Stimulated activated CD8-positive, alpha-beta memory T cell treated with anti-CD3 and anti-CD28 coated beads, Interleukin-15, amount 100 ng/mL, for 4 hours (primary cell): Measurements from ENCODE around the gene SLC22A5.

Experiments
- DNase-seq, 2 donors: peaks; one replicate each; pipeline ENCODE4 v3.0.0-alpha.2; 2020; ENCODE audit warnings: low read depth in 2 of 2

The SLC22A5 gene

GRCh38 chr5:132365213-132365612 lies 4.3 kb upstream of the SLC22A5 start:
- DNase-seq: no peak

- no peak for DNase-seq
Observed at GRCh38 chr5:132368186-132368585, 1.3 kb upstream of the SLC22A5 start.

GRCh38 chr5:132369007-132369473 lies 470 bp upstream of the SLC22A5 start:
- no peak for DNase-seq

- no peak for DNase-seq
Observed at GRCh38 chr5:132370181-132370970, 866 bp downstream of the SLC22A5 start.

GRCh38 chr5:132370971-132371602 lies 1.6 kb downstream of the SLC22A5 start:
- no peak for DNase-seq

GRCh38 chr5:132371603-132371994 lies 2.1 kb downstream of the SLC22A5 start:
- no peak for DNase-seq

- DNase-seq: no peak
Observed at GRCh38 chr5:132372127-132372526, 2.6 kb downstream of the SLC22A5 start.

GRCh38 chr5:132372542-132372941 lies 3.0 kb downstream of the SLC22A5 start:
- no peak for DNase-seq

- DNase-seq: no peak
Observed at GRCh38 chr5:132375957-132376356, 6.4 kb downstream of the SLC22A5 start.

GRCh38 chr5:132376694-132377641 lies 7.5 kb downstream of the SLC22A5 start:
- no peak for DNase-seq

GRCh38 chr5:132377738-132378137 lies 8.2 kb downstream of the SLC22A5 start:
- no peak for DNase-seq

GRCh38 chr5:132378580-132378979 lies 9.1 kb downstream of the SLC22A5 start:
- no peak for DNase-seq

GRCh38 chr5:132380047-132380446 lies 10.5 kb downstream of the SLC22A5 start:
- DNase-seq: no peak

GRCh38 chr5:132380741-132381140 lies 11.2 kb downstream of the SLC22A5 start:
- DNase-seq: no peak

GRCh38 chr5:132381614-132382013 lies 12.1 kb downstream of the SLC22A5 start:
- DNase-seq: no peak

- DNase-seq: no peak
Observed at GRCh38 chr5:132383261-132383660, 13.8 kb downstream of the SLC22A5 start.

GRCh38 chr5:132383984-132384383 lies 14.5 kb downstream of the SLC22A5 start:
- no peak for DNase-seq

- DNase-seq: no peak
Observed at GRCh38 chr5:132384506-132385050, 15.1 kb downstream of the SLC22A5 start.

- DNase-seq: peak; percentile 27 to 43
Observed at GRCh38 chr5:132385326-132386105, 16.0 kb downstream of the SLC22A5 start.

- DNase-seq: peak; percentile 42 to 51
Observed at GRCh38 chr5:132386644-132387286, 17.3 kb downstream of the SLC22A5 start.
